ENCODE data around the gene S100G.

DNA sequence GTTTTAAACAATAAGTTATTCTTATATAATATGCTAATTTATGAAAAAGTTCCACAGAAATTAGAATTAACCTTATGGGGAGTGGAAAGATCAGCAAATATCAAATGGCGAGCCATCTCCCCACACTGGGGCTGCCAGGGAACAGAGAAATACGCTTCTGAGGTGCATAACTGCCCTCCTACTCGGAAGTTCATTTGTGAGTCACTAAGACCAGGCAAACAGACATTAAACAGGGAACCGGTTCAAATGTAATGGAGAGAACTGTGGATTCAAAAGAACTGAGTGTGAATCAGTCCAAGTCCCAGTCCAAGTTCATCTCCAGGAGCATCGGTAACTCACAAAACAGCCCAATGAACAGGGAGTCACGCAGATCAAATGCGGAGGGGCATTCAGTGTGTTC is 11.4 kb upstream of the S100G start:
- TF ChIP-seq, protein P1, sequence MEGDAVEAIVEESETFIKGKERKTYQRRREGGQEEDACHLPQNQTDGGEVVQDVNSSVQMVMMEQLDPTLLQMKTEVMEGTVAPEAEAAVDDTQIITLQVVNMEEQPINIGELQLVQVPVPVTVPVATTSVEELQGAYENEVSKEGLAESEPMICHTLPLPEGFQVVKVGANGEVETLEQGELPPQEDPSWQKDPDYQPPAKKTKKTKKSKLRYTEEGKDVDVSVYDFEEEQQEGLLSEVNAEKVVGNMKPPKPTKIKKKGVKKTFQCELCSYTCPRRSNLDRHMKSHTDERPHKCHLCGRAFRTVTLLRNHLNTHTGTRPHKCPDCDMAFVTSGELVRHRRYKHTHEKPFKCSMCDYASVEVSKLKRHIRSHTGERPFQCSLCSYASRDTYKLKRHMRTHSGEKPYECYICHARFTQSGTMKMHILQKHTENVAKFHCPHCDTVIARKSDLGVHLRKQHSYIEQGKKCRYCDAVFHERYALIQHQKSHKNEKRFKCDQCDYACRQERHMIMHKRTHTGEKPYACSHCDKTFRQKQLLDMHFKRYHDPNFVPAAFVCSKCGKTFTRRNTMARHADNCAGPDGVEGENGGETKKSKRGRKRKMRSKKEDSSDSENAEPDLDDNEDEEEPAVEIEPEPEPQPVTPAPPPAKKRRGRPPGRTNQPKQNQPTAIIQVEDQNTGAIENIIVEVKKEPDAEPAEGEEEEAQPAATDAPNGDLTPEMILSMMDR (conservative IDR thresholded peaks at IDR 0.05; ENCODE audit: low read depth, low read length): no peak
- TF ChIP-seq EZH2 (IDR thresholded peaks at IDR 0.05; ENCODE audit: low read length, unreplicated experiment) (no peak), EZH2phosphoT487 (IDR thresholded peaks at IDR 0.05; ENCODE audit: borderline replicate concordance, low read length) (no peak)
